ENCODE results near the gene MAP3K15. TPM values are rescaled to one million over a fixed set of nuclear protein-coding genes. Genes with fewer than 3 reads are reported as not detected.

Gene MAP3K15
- polyA plus RNA-seq, 3 donors, result not detected

DNA sequence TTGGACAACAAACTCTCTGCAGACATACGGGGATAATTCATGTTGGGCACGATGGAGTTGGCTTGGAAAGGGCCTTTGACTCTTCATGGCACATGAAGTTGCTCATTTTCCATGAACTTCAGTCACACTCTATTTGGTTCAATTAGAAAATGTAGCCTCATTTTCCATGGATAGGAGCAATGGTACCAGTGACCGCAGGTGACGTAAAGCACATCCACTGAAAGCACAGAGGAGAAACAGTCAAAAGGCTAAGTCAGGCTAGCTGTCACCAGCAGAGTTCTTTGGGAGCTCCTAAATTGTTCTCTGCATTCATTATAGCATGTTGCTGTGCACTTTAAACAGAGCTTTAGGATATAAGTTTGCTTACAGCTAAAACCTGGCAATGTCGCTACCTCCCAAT lies 39.9 kb upstream of the MAP3K15 start:
- no peak for DNase-seq
- 100% methylated on average over 2 of the region's 5 CpGs for WGBS (ENCODE audit: insufficient coverage)
- no peak overlapping the region for H3K4me2 ChIP-seq (replicated peaks; ENCODE audit: extremely low read depth, low read length, poor library complexity, severe bottlenecking)
- no peak overlapping the region for H3K9ac ChIP-seq (ENCODE audit: insufficient read depth, low read length, poor library complexity, severe bottlenecking)
- H3K36me3 ChIP-seq (replicated peaks in 1 of 2; ENCODE audit: control insufficient read depth in 1 of 2, insufficient read depth in 2 of 2, low read length in 2 of 2), result peaks cover 19 to 44% of the 10 kb centered on the region in 2 donors
- no peaks in the 10 kb centered on the region for H3K4me1 ChIP-seq (ENCODE audit: control insufficient read depth in 1 of 2, insufficient read depth in 2 of 2, low read length in 2 of 2)
- no peak overlapping the region for H3K4me3 ChIP-seq (replicated peaks in 1 of 3; ENCODE audit: low read depth in 2 of 3, low read length in 3 of 3)
- Mint-ChIP-seq H3K36me3 (peaks cover 30 to 33% of the 10 kb centered on the region in 2 donors), H3K4me1 (no peaks in the 10 kb centered on the region), H3K4me3 (no peak overlapping the region), H3K9me3 (no peaks in the 10 kb centered on the region), H3K27ac (no peak overlapping the region), H3K27me3 (ENCODE audit: low read depth in 3 of 3) (peaks cover 0 to 17% (median 0%) of the 10 kb centered on the region in 3 donors)
- intact Hi-C loops (cut with micrococcal nuclease), result no loop called here
- H3K79me2 ChIP-seq (ENCODE audit: insufficient read depth, low read length), result no peaks in the 10 kb centered on the region
- peak overlapping the region in 1 of 2 donors; percentile 24 for H3K27ac ChIP-seq (ENCODE audit: low read depth in 1 of 2, low read length in 2 of 2)
- peaks cover 0 to 3% of the 10 kb centered on the region in 2 donors for H3K27me3 ChIP-seq (ENCODE audit: control insufficient read depth in 2 of 2, insufficient read depth in 2 of 2, low read length in 2 of 2)
- peaks cover 27% of the 10 kb centered on the region for H4K20me1 ChIP-seq (ENCODE audit: insufficient read depth, low read length)
- no peak overlapping the region for H2AFZ ChIP-seq (ENCODE audit: insufficient read depth, low read depth, low read length, poor library complexity, severe bottlenecking)
- TF ChIP-seq CTCF (IDR thresholded peaks at IDR 0.05), result no peak
- no peaks in the 10 kb centered on the region for H3K9me3 ChIP-seq (replicated peaks in 1 of 2; ENCODE audit: control insufficient read depth in 1 of 2, insufficient read depth in 1 of 2, low read length in 2 of 2)

DNA sequence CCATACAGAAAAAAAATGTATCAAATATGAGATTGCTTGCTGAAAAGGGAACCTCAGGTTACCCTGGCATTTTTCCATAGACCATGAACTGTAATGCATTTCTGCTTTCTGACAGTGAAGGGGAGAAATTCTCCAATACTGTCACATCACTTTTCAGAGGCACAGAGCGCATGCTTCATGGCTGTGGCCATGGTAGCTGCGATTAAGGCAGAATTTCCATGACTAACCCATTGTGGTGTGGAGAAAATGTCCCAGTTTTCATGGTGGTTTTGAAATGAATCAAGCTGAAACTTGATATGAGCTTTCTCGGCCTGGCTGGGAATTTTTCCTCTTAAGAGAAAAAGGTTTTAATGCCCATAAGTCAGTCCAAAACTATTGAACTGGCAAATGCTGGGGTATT lies 39.5 kb upstream of the MAP3K15 start:
- no peaks in the 10 kb centered on the region for H3K4me1 ChIP-seq (ENCODE audit: control insufficient read depth in 1 of 2, insufficient read depth in 2 of 2, low read length in 2 of 2)
- H3K27ac ChIP-seq (ENCODE audit: low read depth in 1 of 2, low read length in 2 of 2), result no peak overlapping the region
- Mint-ChIP-seq H3K4me1 (no peaks in the 10 kb centered on the region), H3K27me3 (ENCODE audit: low read depth in 3 of 3) (peaks cover 0 to 17% (median 0%) of the 10 kb centered on the region in 3 donors), H3K9me3 (no peaks in the 10 kb centered on the region), H3K27ac (no peak overlapping the region), H3K36me3 (peaks cover 31 to 35% of the 10 kb centered on the region in 2 donors), H3K4me3 (no peak overlapping the region)
- no CpG with 5 or more reads among the region's 3 CpGs for WGBS (ENCODE audit: insufficient coverage)
- no peak overlapping the region for H3K4me2 ChIP-seq (replicated peaks; ENCODE audit: extremely low read depth, low read length, poor library complexity, severe bottlenecking)
- intact Hi-C loops (cut with micrococcal nuclease), result no loop called here
- no peak overlapping the region for H2AFZ ChIP-seq (ENCODE audit: insufficient read depth, low read depth, low read length, poor library complexity, severe bottlenecking)
- no peak for DNase-seq
- H3K9ac ChIP-seq (ENCODE audit: insufficient read depth, low read length, poor library complexity, severe bottlenecking), result no peak overlapping the region
- peaks cover 23 to 48% of the 10 kb centered on the region in 2 donors for H3K36me3 ChIP-seq (replicated peaks in 1 of 2; ENCODE audit: control insufficient read depth in 1 of 2, insufficient read depth in 2 of 2, low read length in 2 of 2)
- peaks cover 28% of the 10 kb centered on the region for H4K20me1 ChIP-seq (ENCODE audit: insufficient read depth, low read length)
- no peaks in the 10 kb centered on the region for H3K9me3 ChIP-seq (replicated peaks in 1 of 2; ENCODE audit: control insufficient read depth in 1 of 2, insufficient read depth in 1 of 2, low read length in 2 of 2)
- no peak for TF ChIP-seq CTCF (IDR thresholded peaks at IDR 0.05)
- H3K79me2 ChIP-seq (ENCODE audit: insufficient read depth, low read length), result no peaks in the 10 kb centered on the region
- H3K27me3 ChIP-seq (ENCODE audit: control insufficient read depth in 2 of 2, insufficient read depth in 2 of 2, low read length in 2 of 2), result peaks cover 0 to 3% of the 10 kb centered on the region in 2 donors
- no peak overlapping the region for H3K4me3 ChIP-seq (replicated peaks in 1 of 3; ENCODE audit: low read depth in 2 of 3, low read length in 3 of 3)

Data from CD14-positive monocyte (primary cell).